ENCODE data around the gene ADGRA3. TPM values are rescaled to one million over a fixed set of nuclear protein-coding genes. Genes with fewer than 3 reads are reported as not detected.

Gene ADGRA3
- total and polyA plus RNA-seq, 2 of the 13 experiments (the other 11 are each of a cell fraction or from before 2014, with no cell fraction given): 32.2 to 40.8 TPM

DNA sequence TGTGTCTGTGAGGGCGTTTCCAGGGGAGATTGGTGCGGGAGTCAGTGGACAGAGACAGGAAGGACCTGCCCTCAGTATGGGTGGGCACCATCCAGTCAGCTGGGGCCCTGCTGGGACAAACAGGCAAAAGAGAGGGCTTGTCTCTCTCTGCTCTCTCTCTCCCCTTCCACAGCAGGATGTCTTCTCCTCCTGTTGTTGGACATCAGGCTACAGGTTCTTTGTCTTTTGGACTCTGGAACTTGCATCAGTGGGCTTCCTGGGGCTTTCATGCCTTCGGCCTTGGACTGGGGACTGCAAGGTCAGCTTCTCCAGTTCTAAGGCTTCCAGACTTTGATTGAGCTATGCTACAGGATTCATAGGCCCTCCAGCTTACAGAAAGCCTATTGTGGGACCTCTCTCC, 59.6 kb downstream of the ADGRA3 start (continued):
- TF ChIP-seq, protein P1, sequence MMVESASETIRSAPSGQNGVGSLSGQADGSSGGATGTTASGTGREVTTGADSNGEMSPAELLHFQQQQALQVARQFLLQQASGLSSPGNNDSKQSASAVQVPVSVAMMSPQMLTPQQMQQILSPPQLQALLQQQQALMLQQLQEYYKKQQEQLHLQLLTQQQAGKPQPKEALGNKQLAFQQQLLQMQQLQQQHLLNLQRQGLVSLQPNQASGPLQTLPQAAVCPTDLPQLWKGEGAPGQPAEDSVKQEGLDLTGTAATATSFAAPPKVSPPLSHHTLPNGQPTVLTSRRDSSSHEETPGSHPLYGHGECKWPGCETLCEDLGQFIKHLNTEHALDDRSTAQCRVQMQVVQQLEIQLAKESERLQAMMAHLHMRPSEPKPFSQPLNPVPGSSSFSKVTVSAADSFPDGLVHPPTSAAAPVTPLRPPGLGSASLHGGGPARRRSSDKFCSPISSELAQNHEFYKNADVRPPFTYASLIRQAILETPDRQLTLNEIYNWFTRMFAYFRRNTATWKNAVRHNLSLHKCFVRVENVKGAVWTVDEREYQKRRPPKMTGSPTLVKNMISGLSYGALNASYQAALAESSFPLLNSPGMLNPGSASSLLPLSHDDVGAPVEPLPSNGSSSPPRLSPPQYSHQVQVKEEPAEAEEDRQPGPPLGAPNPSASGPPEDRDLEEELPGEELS (CRISPR knock-in tag; IDR thresholded peaks at IDR 0.05): peak; percentile 75
- TF ChIP-seq TSC22D2 (CRISPR knock-in tag; IDR thresholded peaks at IDR 0.05; ENCODE audit: borderline replicate concordance) (0 out of 2 replicates have a peak, but pooled peaks have one; percentile 83), ZNF557 (CRISPR knock-in tag; IDR thresholded peaks at IDR 0.05) (no peak), TGIF2 (CRISPR knock-in tag; IDR thresholded peaks at IDR 0.05) (peak; percentile 34; the same call in 1 of the 2 replicates), BRD4 (CRISPR knock-in tag; IDR thresholded peaks at IDR 0.05) (0 out of 2 replicates have a peak, but pooled peaks have one; percentile 29), ELF1 (CRISPR knock-in tag; IDR thresholded peaks at IDR 0.05) (peak; percentile 39; the same call in 1 of the 2 replicates), CCDC6 (CRISPR knock-in tag; IDR thresholded peaks at IDR 0.05) (no peak), RXRB (CRISPR knock-in tag; IDR thresholded peaks at IDR 0.05; ENCODE audit: borderline replicate concordance) (peak; percentile 76), GABPB1 (CRISPR knock-in tag; IDR thresholded peaks at IDR 0.05) (peak; percentile 32; the same call in 1 of the 2 replicates), ZNF766 (CRISPR knock-in tag; IDR thresholded peaks at IDR 0.05; ENCODE audit: borderline replicate concordance) (0 out of 2 replicates have a peak, but pooled peaks have one; percentile 30), ISL2 (CRISPR knock-in tag; IDR thresholded peaks at IDR 0.05) (peak; percentile 89), ZBTB39 (CRISPR knock-in tag; IDR thresholded peaks at IDR 0.05) (no peak), PPARG (CRISPR knock-in tag; conservative IDR thresholded peaks at IDR 0.05) (peak; percentile 54), ZNF10 (CRISPR knock-in tag; IDR thresholded peaks at IDR 0.05; ENCODE audit: borderline replicate concordance, low read depth) (no peak), PHF21A (CRISPR knock-in tag; IDR thresholded peaks at IDR 0.05) (peak; percentile 67; the same call in 1 of the 2 replicates), ZNF788 (CRISPR knock-in tag; IDR thresholded peaks at IDR 0.05; ENCODE audit: borderline replicate concordance) (no peak), RAD21 (CRISPR knock-in tag; IDR thresholded peaks at IDR 0.05) (peak; percentile 30; the same call in 1 of the 2 replicates), ZMYM3 (CRISPR knock-in tag; IDR thresholded peaks at IDR 0.05) (0 out of 2 replicates have a peak, but pooled peaks have one; percentile 37), SOX13 (IDR thresholded peaks at IDR 0.05) (no peak), SOX13 (CRISPR knock-in tag; conservative IDR thresholded peaks at IDR 0.05 in 1 of 2, IDR thresholded peaks at IDR 0.05 in 1 of 2) (peak in 1 of 2 experiments; percentile 93; a peak in 2 of 4 replicates), RBM39 (IDR thresholded peaks at IDR 0.05; ENCODE audit: low read depth, low read length, poor library complexity, severe bottlenecking) (no peak)
- TF ChIP-seq, protein P2, sequence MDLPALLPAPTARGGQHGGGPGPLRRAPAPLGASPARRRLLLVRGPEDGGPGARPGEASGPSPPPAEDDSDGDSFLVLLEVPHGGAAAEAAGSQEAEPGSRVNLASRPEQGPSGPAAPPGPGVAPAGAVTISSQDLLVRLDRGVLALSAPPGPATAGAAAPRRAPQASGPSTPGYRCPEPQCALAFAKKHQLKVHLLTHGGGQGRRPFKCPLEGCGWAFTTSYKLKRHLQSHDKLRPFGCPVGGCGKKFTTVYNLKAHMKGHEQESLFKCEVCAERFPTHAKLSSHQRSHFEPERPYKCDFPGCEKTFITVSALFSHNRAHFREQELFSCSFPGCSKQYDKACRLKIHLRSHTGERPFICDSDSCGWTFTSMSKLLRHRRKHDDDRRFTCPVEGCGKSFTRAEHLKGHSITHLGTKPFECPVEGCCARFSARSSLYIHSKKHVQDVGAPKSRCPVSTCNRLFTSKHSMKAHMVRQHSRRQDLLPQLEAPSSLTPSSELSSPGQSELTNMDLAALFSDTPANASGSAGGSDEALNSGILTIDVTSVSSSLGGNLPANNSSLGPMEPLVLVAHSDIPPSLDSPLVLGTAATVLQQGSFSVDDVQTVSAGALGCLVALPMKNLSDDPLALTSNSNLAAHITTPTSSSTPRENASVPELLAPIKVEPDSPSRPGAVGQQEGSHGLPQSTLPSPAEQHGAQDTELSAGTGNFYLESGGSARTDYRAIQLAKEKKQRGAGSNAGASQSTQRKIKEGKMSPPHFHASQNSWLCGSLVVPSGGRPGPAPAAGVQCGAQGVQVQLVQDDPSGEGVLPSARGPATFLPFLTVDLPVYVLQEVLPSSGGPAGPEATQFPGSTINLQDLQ (CRISPR knock-in tag; IDR thresholded peaks at IDR 0.05): no peak
